GM21360 (cell line): ENCODE data around the gene NFYC.
"Not testable (repeated sequence)": the region's sequence is repeated elsewhere in the genome, so short reads cannot be mapped to it uniquely, and the experiment has no call there.

Source experiments
- ATAC-seq: cut with Tn5 transposase; IDR thresholded peaks from one replicate; pipeline ENCODE4 v1.9.1; 2021; ENCODE audit warnings: mild to moderate bottlenecking, moderate library complexity; ENCODE audit not compliant: unreplicated experiment

The NFYC gene

DNA sequence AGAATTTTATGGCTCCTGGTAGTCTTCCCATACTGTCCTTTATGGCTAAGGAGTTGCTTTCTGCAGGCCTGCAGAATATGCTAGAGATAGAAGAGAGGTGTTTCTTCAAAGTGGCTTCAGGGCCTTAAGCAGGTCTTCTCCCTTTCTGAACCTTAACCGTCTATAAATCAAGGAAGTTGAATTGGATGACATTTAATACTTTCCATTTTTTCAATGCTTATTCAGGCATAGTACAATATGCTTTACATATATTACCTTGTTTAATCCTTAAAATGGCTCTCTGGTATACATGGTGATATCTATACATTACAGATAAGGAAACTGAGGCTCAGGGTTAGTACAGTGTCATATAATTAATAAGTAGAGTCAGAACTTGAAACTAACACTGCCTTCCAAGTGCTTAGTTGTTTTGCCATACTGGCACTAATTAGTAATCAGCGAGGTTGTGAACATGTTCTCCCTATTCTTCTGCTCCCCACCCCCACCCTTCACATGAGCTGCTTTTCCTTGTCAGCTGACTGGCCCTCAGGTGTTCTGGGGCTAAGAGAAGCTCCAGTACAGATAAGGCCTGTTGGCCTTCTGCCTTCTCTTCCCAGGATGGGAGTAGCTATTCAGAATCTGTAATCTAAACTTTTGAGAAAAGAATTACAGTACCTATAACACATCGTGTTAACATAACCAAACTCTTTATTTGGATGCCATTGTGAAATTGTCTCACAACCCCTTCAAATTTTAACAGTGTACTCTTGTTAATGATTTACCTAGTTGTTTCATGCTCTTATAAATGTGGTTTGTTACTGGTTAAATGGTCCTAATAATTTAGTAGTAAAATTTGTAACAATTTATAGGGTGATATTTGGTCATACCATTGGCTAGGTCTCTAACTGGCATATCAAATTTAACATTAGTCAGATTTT lies 13.6 kb downstream of the NFYC start:
- ATAC-seq, result no peak

- ATAC-seq, result no peak
These were observed 15.1 kb downstream of the NFYC start for GRCh38 chr1:40706626-40707025.

DNA sequence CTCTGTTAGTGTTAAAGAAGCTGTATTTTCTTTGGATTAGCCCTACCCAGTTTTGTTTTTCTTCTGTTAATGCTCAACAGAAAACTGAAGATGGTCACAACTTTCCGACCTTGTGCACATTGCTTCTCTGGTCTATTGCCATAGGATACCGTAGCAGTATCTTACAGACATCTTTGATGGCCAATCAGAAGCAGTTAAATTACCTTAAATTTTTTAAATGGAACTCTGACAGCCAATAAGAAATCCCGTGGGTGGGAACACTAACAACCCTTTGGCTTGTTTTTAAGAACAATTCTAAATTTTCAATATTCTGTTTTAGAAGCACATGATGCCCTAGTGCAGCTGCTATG lies 17.2 kb downstream of the NFYC start:
- ATAC-seq, result peak; percentile 53

- ATAC-seq, result peak; percentile 79
These were observed 17.7 kb downstream of the NFYC start for GRCh38 chr1:40709100-40709801.

DNA sequence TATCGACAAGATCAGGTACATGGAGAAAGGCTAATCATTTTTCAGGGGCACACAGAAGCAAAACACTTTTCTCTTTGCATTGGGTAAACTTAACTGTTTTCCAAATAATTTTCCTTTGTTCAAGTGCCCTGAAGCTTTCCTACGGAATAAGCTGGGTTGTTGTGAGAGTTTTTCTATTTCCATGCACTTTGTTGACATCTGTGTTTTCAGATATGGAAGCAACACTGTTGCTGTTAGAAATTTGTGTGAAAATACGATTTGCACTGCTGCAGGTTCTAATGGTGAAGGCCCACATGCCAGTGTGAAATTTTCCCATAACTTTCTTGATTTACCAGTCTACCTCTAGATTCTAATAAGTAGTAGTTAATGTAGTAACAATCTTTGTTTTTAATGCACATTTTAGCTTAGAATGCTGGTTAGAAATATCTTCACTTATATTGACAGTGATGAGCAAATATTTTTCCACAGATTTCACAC lies 18.3 kb downstream of the NFYC start:
- ATAC-seq, result no peak

DNA sequence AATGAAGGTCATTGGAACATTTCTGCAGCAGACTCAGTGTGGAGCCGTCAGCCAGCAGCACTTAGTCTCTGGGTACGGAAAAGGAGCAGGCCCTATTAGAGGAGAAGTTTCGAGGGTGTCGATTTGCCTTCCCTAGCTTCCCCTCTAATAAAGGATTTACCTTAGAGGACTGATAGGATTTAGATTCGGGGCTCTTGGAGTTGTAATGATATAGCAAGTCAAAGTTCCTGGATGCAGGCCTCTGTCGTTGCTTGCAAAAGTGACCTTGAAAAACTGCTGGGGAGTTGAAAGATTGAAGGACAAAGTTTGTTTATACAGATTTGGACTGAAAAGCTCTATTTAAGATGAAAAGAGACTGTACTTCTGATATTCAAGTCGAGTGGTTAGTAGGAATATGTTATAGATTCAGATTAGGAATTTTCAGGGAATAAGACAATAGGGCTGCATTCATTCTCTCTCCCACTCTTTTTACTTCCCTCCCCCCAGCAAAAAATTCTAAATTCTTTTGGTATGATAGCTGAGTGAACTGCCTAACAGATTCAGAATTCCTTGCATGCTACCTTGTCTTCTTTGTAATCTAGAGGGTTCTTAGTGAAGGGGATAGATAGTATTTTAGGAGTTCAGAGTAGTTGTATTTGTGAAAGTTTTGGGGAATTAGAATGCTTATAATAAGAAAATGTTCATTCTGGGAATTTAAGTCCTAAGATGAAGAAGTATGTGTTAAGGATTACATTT lies 19.2 kb downstream of the NFYC start:
- no peak for ATAC-seq

DNA sequence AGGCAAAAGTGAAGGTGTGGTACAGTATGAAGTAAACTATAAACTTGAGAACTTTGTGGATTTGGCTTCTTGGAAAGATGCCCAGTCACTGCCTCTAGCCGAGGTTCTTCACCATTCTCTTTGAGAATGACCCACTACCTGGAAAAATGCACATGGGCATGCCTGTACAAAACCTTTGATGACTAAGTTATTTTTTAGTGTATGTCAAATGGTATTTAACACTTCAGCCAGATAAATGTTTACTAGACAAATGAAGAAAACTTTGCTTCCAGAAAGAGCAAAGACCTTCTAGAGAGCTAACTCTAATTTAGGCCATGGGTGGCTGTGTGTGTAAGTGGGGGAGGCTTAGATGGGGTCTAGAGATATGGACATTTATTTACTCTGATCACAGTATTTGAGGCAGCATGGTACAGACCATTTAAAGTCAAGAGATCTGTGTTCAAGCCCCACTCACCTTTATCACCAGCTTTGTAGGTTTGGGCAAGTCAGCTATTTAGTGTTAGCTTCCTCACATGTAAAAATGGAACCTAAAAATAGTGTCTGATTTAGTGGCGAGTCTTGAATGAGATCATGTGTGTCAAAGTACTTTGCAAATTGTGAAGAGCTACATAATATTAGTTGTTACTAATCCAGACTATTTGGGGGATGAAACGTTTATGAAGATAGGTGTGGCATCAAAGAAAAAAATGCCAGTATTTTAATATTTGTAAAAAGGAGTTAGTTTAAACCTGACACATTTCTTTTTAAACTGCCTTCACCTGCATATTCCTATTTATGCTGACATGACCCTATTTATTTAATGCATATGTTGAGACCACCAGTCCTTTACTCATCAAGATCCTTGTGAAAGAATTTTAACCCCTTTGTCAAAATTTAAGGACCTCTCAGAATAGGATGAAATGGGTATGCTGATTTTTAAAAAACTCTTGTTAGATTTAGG lies 20.2 kb downstream of the NFYC start:
- no peak for ATAC-seq

GRCh38 chr1:40712405-40712944 lies 21.0 kb downstream of the NFYC start:
- no peak for ATAC-seq

GRCh38 chr1:40712997-40713396 lies 21.5 kb downstream of the NFYC start:
- no peak for ATAC-seq

GRCh38 chr1:40715491-40716059 lies 24.1 kb downstream of the NFYC start:
- no peak for ATAC-seq

DNA sequence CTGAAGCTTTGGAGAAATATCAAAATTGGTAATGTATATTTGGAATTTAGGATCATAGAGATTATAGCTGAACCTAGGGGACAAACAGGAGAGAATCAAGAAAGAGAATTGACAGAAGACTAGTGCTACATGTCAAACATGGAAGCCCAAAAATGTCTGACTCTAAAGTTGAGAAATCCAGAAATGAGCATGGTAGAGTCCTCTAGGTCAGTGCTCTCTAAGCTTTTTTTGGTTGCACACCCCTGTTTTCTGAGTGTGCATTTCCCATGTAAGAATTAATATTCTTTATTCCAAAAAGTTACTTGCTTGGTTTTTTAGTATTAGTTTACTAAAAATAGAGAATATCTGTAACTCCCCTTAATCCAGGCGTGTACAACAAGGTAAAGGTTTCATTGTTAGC lies 25.6 kb downstream of the NFYC start:
- no peak for ATAC-seq

DNA sequence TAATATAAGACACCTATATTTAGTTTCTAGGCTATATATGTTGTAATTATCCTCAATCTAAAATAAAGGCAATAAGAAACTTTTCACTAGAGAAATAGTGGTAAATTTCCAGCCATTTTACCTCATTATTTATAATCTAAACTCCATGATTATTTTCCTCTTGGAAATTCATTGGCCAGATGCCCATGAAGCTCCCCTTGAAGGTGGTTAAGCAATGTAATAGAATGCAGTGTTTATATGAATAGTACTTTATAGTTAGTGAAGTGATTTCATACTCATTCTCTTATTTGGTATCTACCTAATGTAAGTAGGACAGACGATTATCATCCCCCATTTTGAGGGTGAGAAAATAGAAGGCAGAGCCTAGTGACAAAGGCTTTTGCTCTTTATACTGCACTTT lies 26.5 kb downstream of the NFYC start:
- no peak for ATAC-seq

GRCh38 chr1:40720493-40720892 lies 29.0 kb downstream of the NFYC start:
- ATAC-seq, result no peak

DNA sequence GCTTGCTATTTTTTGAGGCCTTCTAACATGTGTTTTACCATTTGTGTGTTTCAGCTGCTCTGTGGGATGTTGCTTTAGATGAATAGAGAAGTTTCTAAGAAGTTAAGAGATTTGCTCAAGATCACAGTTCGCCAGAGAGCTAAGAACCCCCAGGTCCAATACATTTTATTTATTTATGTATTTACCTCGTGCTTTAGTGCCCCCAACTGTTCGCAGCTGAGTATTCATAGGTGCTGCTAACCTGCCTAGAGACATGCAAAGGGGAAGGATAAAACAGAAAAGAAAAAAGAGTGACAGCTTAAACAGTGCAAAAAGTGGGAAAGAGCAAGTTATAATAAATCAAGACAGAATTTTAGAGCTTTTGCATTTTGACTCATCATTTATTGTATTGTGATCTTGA lies 31.1 kb downstream of the NFYC start:
- no peak for ATAC-seq

- ATAC-seq, result no peak
These were observed 31.9 kb downstream of the NFYC start for GRCh38 chr1:40723196-40723955.

GRCh38 chr1:40727662-40728061 lies 36.2 kb downstream of the NFYC start:
- not testable (repeated sequence) for ATAC-seq

GRCh38 chr1:40729316-40729862 lies 37.9 kb downstream of the NFYC start:
- not testable (repeated sequence) for ATAC-seq

- ATAC-seq, result no peak
These were observed 41.3 kb downstream of the NFYC start for GRCh38 chr1:40732756-40733301.
